Measurements from ENCODE around the gene FSIP1. TPM values are rescaled to one million over a fixed set of nuclear protein-coding genes. Genes with fewer than 3 reads are reported as not detected.

FSIP1 gene
- total and polyA plus RNA-seq, 9 of the 15 experiments (the other 6 are each of a cell fraction or from before 2014, with no cell fraction given), result 0.07 to 0.51 (median 0.29) TPM

DNA sequence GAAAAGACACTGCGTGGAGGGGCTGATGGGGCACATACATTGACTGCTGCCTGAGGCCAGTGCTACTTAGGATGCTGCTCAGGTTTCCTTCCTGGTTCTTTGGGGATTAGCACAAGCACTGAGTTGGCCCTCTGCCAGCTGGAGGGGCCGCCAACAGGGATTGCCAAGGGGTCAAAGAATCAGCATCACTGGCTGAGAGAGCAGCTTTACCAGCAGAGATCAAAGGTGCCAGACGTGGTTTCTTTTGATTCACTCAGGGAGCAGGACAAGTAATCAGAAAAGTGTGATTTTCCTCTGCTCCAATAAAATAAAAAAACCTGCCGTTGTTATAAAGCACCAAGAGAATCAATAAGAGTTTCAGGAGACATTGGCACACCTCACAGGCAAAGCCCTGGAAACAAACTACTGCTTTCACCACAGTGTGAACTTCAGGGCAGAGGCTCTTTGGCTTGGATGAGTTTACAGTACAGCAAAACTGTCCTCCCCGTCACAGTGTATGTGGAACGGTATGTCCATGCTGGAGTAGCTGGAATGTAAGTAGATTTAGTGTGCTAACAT is 45.8 kb upstream of the FSIP1 start:
- Histone ChIP-seq H3K4me1 (replicated peaks in 1 of 2; ENCODE audit: control insufficient read depth in 2 of 2, insufficient read depth in 2 of 2, low read length in 2 of 2) (no peaks in the 10 kb centered on the region), H2AFZ (ENCODE audit: low read depth, low read length) (no peak overlapping the region), H3K4me2 (ENCODE audit: insufficient read depth, low read length) (no peak overlapping the region), H4K20me1 (replicated peaks; ENCODE audit: control insufficient read depth, insufficient read depth, low read length) (no peaks in the 10 kb centered on the region), H3K36me3 (ENCODE audit: control insufficient read depth, insufficient read depth, low read length) (no peaks in the 10 kb centered on the region), H3K27me3 (ENCODE audit: control insufficient read depth in 2 of 2, insufficient read depth in 2 of 2, low read length in 2 of 2) (peaks cover 9 to 12% of the 10 kb centered on the region in 2 experiments; a peak in 3 of 5 replicates), H3K4me3 (no peak overlapping the region), H3K9me3 (replicated peaks; ENCODE audit: control insufficient read depth, insufficient read depth, low read depth, low read length) (no peaks in the 10 kb centered on the region), H3K9me1 (ENCODE audit: control insufficient read depth, insufficient read depth, low read length) (no peaks in the 10 kb centered on the region), H3K27ac (ENCODE audit: extremely low read depth, low read depth, low read length) (no peak overlapping the region), H3K9ac (ENCODE audit: insufficient read depth in 1 of 2, low read depth in 2 of 2, low read length in 2 of 2) (no peak overlapping the region), H3K79me2 (ENCODE audit: control insufficient read depth, insufficient read depth, low read length) (no peaks in the 10 kb centered on the region)
- no TSS peak for BruUV-seq (replicated peaks)
- DNase-seq (ENCODE audit: extremely low read depth in 1 of 4, low spot score in 3 of 4), result no peak
- no peak for FAIRE-seq
- ChIA-PET POLR2A (interaction anchor here (0.6 kb wide), 1 partner anchor 97 kb away, joined by 3 read pairs; no protein-coding TSS in a partner anchor), CTCF (ENCODE audit: low intra/inter-chr PET ratio) (no interaction called here)
- ATAC-seq, result no peak
- intact Hi-C loops (cut with micrococcal nuclease) (no loop called here), in situ Hi-C loops (cut with MboI) (no loop called here)
- WGBS (ENCODE audit: insufficient coverage, low coverage, missing lambda C conversion rate), result 0% methylated on average over 5 of the region's 6 CpGs
- TF ChIP-seq NFIC (IDR thresholded peaks at IDR 0.05) (peak; percentile 74), ZNF586 (CRISPR knock-in tag; conservative IDR thresholded peaks at IDR 0.05) (no peak), NFIX (CRISPR knock-in tag; IDR thresholded peaks at IDR 0.05; ENCODE audit: low read depth) (peak; percentile 49), NFE2 (IDR thresholded peaks at IDR 0.05; ENCODE audit: low read depth) (no peak), SLC30A9 (CRISPR knock-in tag; IDR thresholded peaks at IDR 0.05) (no peak)
- TF ChIP-seq, protein P1, sequence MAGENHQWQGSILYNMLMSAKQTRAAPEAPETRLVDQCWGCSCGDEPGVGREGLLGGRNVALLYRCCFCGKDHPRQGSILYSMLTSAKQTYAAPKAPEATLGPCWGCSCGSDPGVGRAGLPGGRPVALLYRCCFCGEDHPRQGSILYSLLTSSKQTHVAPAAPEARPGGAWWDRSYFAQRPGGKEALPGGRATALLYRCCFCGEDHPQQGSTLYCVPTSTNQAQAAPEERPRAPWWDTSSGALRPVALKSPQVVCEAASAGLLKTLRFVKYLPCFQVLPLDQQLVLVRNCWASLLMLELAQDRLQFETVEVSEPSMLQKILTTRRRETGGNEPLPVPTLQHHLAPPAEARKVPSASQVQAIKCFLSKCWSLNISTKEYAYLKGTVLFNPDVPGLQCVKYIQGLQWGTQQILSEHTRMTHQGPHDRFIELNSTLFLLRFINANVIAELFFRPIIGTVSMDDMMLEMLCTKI (IDR thresholded peaks at IDR 0.05; ENCODE audit: partially characterized antibody), result no peak
- TF ChIP-seq, protein P2, sequence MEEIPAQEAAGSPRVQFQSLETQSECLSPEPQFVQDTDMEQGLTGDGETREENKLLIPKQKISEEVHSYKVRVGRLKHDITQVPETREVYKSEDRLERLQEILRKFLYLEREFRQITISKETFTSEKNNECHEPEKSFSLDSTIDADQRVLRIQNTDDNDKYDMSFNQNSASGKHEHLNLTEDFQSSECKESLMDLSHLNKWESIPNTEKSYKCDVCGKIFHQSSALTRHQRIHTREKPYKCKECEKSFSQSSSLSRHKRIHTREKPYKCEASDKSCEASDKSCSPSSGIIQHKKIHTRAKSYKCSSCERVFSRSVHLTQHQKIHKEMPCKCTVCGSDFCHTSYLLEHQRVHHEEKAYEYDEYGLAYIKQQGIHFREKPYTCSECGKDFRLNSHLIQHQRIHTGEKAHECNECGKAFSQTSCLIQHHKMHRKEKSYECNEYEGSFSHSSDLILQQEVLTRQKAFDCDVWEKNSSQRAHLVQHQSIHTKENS (CRISPR knock-in tag; IDR thresholded peaks at IDR 0.05), result no peak

Measured in K562 (cell line).